IMR-90 (cell line): ENCODE data around the gene ITGB5. TPM values are rescaled to one million over a fixed set of nuclear protein-coding genes. Genes with fewer than 3 reads are reported as not detected.

Experiments
- ATAC-seq: fragments of 200-7000 bp; cut with Tn5 transposase; 2 replicates; pipeline ENCODE4 v1.9.1; 2020; ENCODE audit warnings: low read depth, mild to moderate bottlenecking, moderate library complexity
- BruUV-seq: library from RNA; stranded (reverse); fragments of 400-500 nt; replicated peaks from 2 replicates; lab custom pipeline; 2021; lab: Mats Ljungman, UMichigan
- CTCF ChIA-PET: fragments of 300-600 bp; formaldehyde crosslinking; extraction: SDS; loops from one replicate; lab custom pipeline; 2021; ENCODE audit warnings: antibody characterized with exemption; lab: Yijun Ruan, JAX
- POLR2A ChIA-PET: fragments of 300-600 bp; sonication (Branson Sonifier 250); formaldehyde crosslinking; loops from one replicate; lab custom pipeline; 2022; ENCODE audit warnings: antibody characterized with exemption; ENCODE audit not compliant: unreplicated experiment; lab: Charles Lee
- DNase-seq: peaks from one replicate; pipeline ENCODE4 v3.0.0; 2013
- H2AFZ ChIP-seq: replicated peaks from 2 replicates; pipeline ENCODE3; 2013; ENCODE audit warnings: low read length, mild to moderate bottlenecking; ENCODE audit not compliant: poor library complexity
- H2AK5ac ChIP-seq: 2 replicates; pipeline ENCODE4 v1.6.1; 2013; ENCODE audit warnings: low read depth, low read length, inconsistent platforms
- H2AK9ac ChIP-seq: replicated peaks from 2 replicates; pipeline ENCODE3; 2013; ENCODE audit warnings: mild to moderate bottlenecking, low read depth, low read length, moderate library complexity; ENCODE audit not compliant: poor library complexity
- H2BK120ac ChIP-seq: 2 replicates; pipeline ENCODE4 v1.6.1; 2013; ENCODE audit warnings: low read depth, low read length, inconsistent platforms
- H2BK15ac ChIP-seq: 3 replicates; pipeline ENCODE4 v1.6.1; 2013; ENCODE audit warnings: low read depth, low read length, inconsistent platforms
- H2BK20ac ChIP-seq: 2 replicates; pipeline ENCODE4 v1.6.1; 2013; ENCODE audit warnings: low read depth, mild to moderate bottlenecking, inconsistent platforms, low read length, moderate library complexity
- H2BK5ac ChIP-seq: 2 replicates; pipeline ENCODE4 v1.6.1; 2013; ENCODE audit warnings: mild to moderate bottlenecking, low read depth, low read length, inconsistent platforms; ENCODE audit not compliant: poor library complexity, severe bottlenecking
- H3K14ac ChIP-seq: replicated peaks from 2 replicates; pipeline ENCODE4 v1.6.1; 2013; ENCODE audit warnings: low read depth, low read length, inconsistent platforms
- H3K18ac ChIP-seq: 2 replicates; pipeline ENCODE4 v1.6.1; 2013; ENCODE audit warnings: low read depth, low read length, control low read depth
- H3K23ac ChIP-seq: 2 replicates; pipeline ENCODE4 v1.6.1; 2013; ENCODE audit warnings: low read depth, low read length, inconsistent platforms
- H3K27ac ChIP-seq: 2 replicates; pipeline ENCODE4 v1.5.1; 2013; ENCODE audit warnings: mild to moderate bottlenecking, control low read depth, low read length; ENCODE audit not compliant: insufficient read depth
- H3K27me3 ChIP-seq: 2 replicates; pipeline ENCODE4 v1.6.1; 2013; ENCODE audit warnings: low read length; ENCODE audit not compliant: control insufficient read depth, insufficient read depth
- H3K36me3 ChIP-seq: 2 replicates; pipeline ENCODE4 v1.6.1; 2013; ENCODE audit warnings: low read length, mixed read lengths; ENCODE audit not compliant: control insufficient read depth, insufficient read depth
- H3K4ac ChIP-seq: 2 replicates; pipeline ENCODE4 v1.6.1; 2013; ENCODE audit warnings: low read depth, low read length, inconsistent platforms
- H3K4me1 ChIP-seq: 2 replicates; pipeline ENCODE4 v1.6.1; 2013; ENCODE audit warnings: low read length, mixed read lengths; ENCODE audit not compliant: control insufficient read depth, insufficient read depth
- H3K4me2 ChIP-seq: 2 replicates; pipeline ENCODE4 v1.6.1; 2013; ENCODE audit warnings: low read depth, mild to moderate bottlenecking, control low read depth, low read length, moderate library complexity
- H3K4me3 ChIP-seq: 2 replicates; pipeline ENCODE4 v1.5.1; 2013; ENCODE audit warnings: low read depth, mild to moderate bottlenecking, control low read depth, low read length, moderate library complexity; ENCODE audit not compliant: insufficient read depth
- H3K56ac ChIP-seq: 2 replicates; pipeline ENCODE4 v1.6.1; 2013; ENCODE audit warnings: low read length, inconsistent platforms; ENCODE audit not compliant: insufficient read depth; ENCODE audit errors: extremely low read depth
- H3K79me1 ChIP-seq, 2 experiments: 2 replicates each; pipeline ENCODE4 v1.6.1; 2013; ENCODE audit warnings: low read length in 2 of 2, inconsistent platforms in 1 of 2, low read depth in 1 of 2
- H3K9ac ChIP-seq: 2 replicates; pipeline ENCODE4 v1.6.1; 2013; ENCODE audit warnings: low read depth, low read length, control low read depth
- H3K9me1 ChIP-seq: 2 replicates; pipeline ENCODE4 v1.6.1; 2013; ENCODE audit warnings: low read length, inconsistent platforms; ENCODE audit not compliant: insufficient read depth
- H3K9me3 ChIP-seq: 2 replicates; pipeline ENCODE4 v1.6.1; 2013; ENCODE audit warnings: low read length; ENCODE audit not compliant: control insufficient read depth, insufficient read depth
- H4K20me1 ChIP-seq: 2 replicates; pipeline ENCODE4 v1.6.1; 2013; ENCODE audit warnings: low read length, inconsistent platforms; ENCODE audit not compliant: insufficient read depth
- H4K5ac ChIP-seq: 2 replicates; pipeline ENCODE4 v1.6.1; 2013; ENCODE audit warnings: mild to moderate bottlenecking, low read depth, low read length, control low read depth
- H4K8ac ChIP-seq, 2 experiments: 2 replicates each; pipeline ENCODE4 v1.6.1; 2013; ENCODE audit warnings: low read depth in 2 of 2, low read length in 2 of 2, control low read depth in 1 of 2, inconsistent platforms in 1 of 2
- H4K91ac ChIP-seq: 2 replicates; pipeline ENCODE4 v1.6.1; 2013; ENCODE audit warnings: low read depth, low read length, inconsistent platforms; ENCODE audit not compliant: insufficient read depth
- BHLHE40 ChIP-seq: fragments of 150-350 bp; IDR thresholded peaks from 2 replicates; pipeline ENCODE4 v1.6.1; 2016; ENCODE audit warnings: mild to moderate bottlenecking, low read depth, low read length
- CEBPB ChIP-seq: IDR thresholded peaks from 2 replicates; pipeline ENCODE4 v1.6.1; 2012; ENCODE audit warnings: low read depth, low read length, improper control_type of control experiment
- CHD1 ChIP-seq: IDR thresholded peaks from 2 replicates; pipeline ENCODE4 v1.6.1; 2012; ENCODE audit warnings: low read depth, low read length, improper control_type of control experiment
- CTCF ChIP-seq: conservative IDR thresholded peaks from 2 replicates; pipeline ENCODE4 v1.5.1; 2012; ENCODE audit warnings: mild to moderate bottlenecking, low read depth, low read length, improper control_type of control experiment
- ELK1 ChIP-seq: fragments of 150-350 bp; IDR thresholded peaks from 2 replicates; pipeline ENCODE4 v1.6.1; 2016; ENCODE audit warnings: low read depth, mild to moderate bottlenecking, low read length, moderate library complexity, borderline replicate concordance
- FOS ChIP-seq: fragments of 150-350 bp; IDR thresholded peaks from 2 replicates; pipeline ENCODE4 v1.6.1; 2016; ENCODE audit warnings: low read depth, low read length
- MAFK ChIP-seq: IDR thresholded peaks from 2 replicates; pipeline ENCODE4 v1.6.1; 2012; ENCODE audit warnings: low read depth, low read length, improper control_type of control experiment
- MXI1 ChIP-seq: IDR thresholded peaks from 2 replicates; pipeline ENCODE4 v1.6.1; 2012; ENCODE audit warnings: low read depth, mild to moderate bottlenecking, low read length, moderate library complexity, borderline replicate concordance
- NFE2L2 ChIP-seq: fragments of 150-350 bp; IDR thresholded peaks from 2 replicates; pipeline ENCODE4 v1.6.1; 2016; ENCODE audit warnings: low read depth, mild to moderate bottlenecking, low read length
- POLR2A ChIP-seq: IDR thresholded peaks from 2 replicates; pipeline ENCODE4 v1.6.1; 2012; ENCODE audit warnings: mild to moderate bottlenecking, low read depth, low read length
- RAD21 ChIP-seq: IDR thresholded peaks from 2 replicates; pipeline ENCODE4 v1.6.1; 2012; ENCODE audit warnings: low read length, improper control_type of control experiment
- RCOR1 ChIP-seq: IDR thresholded peaks from 2 replicates; pipeline ENCODE4 v1.6.1; 2012; ENCODE audit warnings: mild to moderate bottlenecking, low read length, improper control_type of control experiment; ENCODE audit not compliant: insufficient replicate concordance
- RFX5 ChIP-seq: IDR thresholded peaks from 2 replicates; pipeline ENCODE4 v1.8.0; 2012; ENCODE audit warnings: low read depth, mild to moderate bottlenecking, low read length, moderate library complexity
- SMC3 ChIP-seq: fragments of 150-350 bp; IDR thresholded peaks from 2 replicates; pipeline ENCODE4 v1.6.1; 2016; ENCODE audit warnings: low read depth, mild to moderate bottlenecking, antibody characterized with exemption, low read length, moderate library complexity
- USF2 ChIP-seq: fragments of 150-350 bp; IDR thresholded peaks from 2 replicates; pipeline ENCODE4 v1.6.1; 2017; ENCODE audit warnings: mild to moderate bottlenecking, antibody characterized with exemption, low read length, low read depth
- WGBS, 2 experiments: methylation state at CpG; one replicate each; pipeline versions ENCODE4 v1.1.5 to v1.1.7; 2013; ENCODE audit warnings: missing lambda C conversion rate in 2 of 2; ENCODE audit not compliant: insufficient read length in 1 of 2; ENCODE audit errors: extremely low coverage in 2 of 2; 5-methylcytosine and 5-hydroxymethylcytosine counted together
- dilution Hi-C: fragments of 300-500 bp; cut with HindIII; formaldehyde crosslinking; loops from one replicate; pipeline ENCODE4 v1.14.3; 2018; ENCODE audit warnings: low sequenced_read_pairs; ENCODE audit not compliant: unreplicated experiment
- in situ Hi-C: fragments of 300-500 bp; cut with MboI; formaldehyde crosslinking; loops from 3 replicates; pipeline ENCODE4 v1.14.3; 2019; ENCODE audit warnings: low sequenced_read_pairs, inconsistent platforms, mixed read lengths
- intact Hi-C: fragments of 100-400 bp; cut with micrococcal nuclease; formaldehyde crosslinking; loops from 2 replicates; pipeline ENCODE4 v1.10.0; 2022
- polyA plus RNA-seq, 3 experiments: library from polyadenylated mRNA; depleted of rRNA; stranded (reverse); fragments of >200 nt; gene quantifications; 2 replicates each; pipeline ENCODE4 v1.2.3, GENCODE V29; 2012; ENCODE audit warnings: low replicate concordance in 1 of 3
- total RNA-seq: library from RNA; depleted of rRNA; stranded (reverse); fragments of >200 nt; gene quantifications from 2 replicates; pipeline ENCODE4 v1.2.3, GENCODE V29; 2012

The ITGB5 gene
- total and polyA plus RNA-seq, 2 of the 4 experiments (the other 2 are of a cell fraction), result 85.0 to 101 TPM

- H2AFZ ChIP-seq, result peak overlapping the region; percentile 56
Measured at GRCh38 chr3:124918524-124918923, 31.4 kb upstream of the ITGB5 start.

More at GRCh38 chr3:124918524-124918923, 31.4 kb upstream of the ITGB5 start:
- H2BK20ac ChIP-seq, result no peak overlapping the region
- no peak overlapping the region for H4K91ac ChIP-seq
- no peak overlapping the region for H3K18ac ChIP-seq
- H3K4ac ChIP-seq, result no peak overlapping the region
- no peaks in the 10 kb centered on the region for H3K79me1 ChIP-seq
- in situ Hi-C loops (no loop called here), intact Hi-C loops (no loop called here), dilution Hi-C loops (no loop called here)
- H4K8ac ChIP-seq, result no peak overlapping the region
- no peak overlapping the region for H3K27ac ChIP-seq
- DNase-seq (no peak), ATAC-seq (no peak)
- H2BK5ac ChIP-seq, result no peak overlapping the region
- POLR2A ChIA-PET, result no interaction called here
- no peaks in the 10 kb centered on the region for H4K20me1 ChIP-seq
- H3K27me3 ChIP-seq, result peaks cover 34% of the 10 kb centered on the region
- H3K9me3 ChIP-seq, result no peaks in the 10 kb centered on the region
- no peak overlapping the region for H3K23ac ChIP-seq
- H3K4me2 ChIP-seq, result no peak overlapping the region
- H3K4me1 ChIP-seq, result peaks cover 2% of the 10 kb centered on the region; the same call in 1 of the 2 replicates
- no peaks in the 10 kb centered on the region for H3K36me3 ChIP-seq
- H4K5ac ChIP-seq, result no peak overlapping the region
- no peak overlapping the region for H2AK5ac ChIP-seq
- H2BK15ac ChIP-seq, result no peak overlapping the region
- H3K56ac ChIP-seq, result no peak overlapping the region
- H3K4me3 ChIP-seq, result no peak overlapping the region
- CTCF ChIA-PET, result no interaction called here
- H3K14ac ChIP-seq, result no peak overlapping the region
- no peak overlapping the region for H2BK120ac ChIP-seq
- H3K9ac ChIP-seq, result no peak overlapping the region
- H3K9me1 ChIP-seq, result no peaks in the 10 kb centered on the region; the same call in 1 of the 2 replicates
- 100% methylated on average over 1 of the region's 2 CpGs; no CpG with 5 or more reads in 1 of the 2 experiments for WGBS, 2 experiments
- TF ChIP-seq USF2 (no peak), NFE2L2 (no peak), CHD1 (no peak), POLR2A (no peak), SMC3 (no peak), MAFK (no peak), FOS (no peak), BHLHE40 (no peak), ELK1 (no peak), RFX5 (no peak), MXI1 (no peak), RCOR1 (no peak), RAD21 (no peak), CTCF (no peak), CEBPB (no peak)
- no TSS peak for BruUV-seq
- H2AK9ac ChIP-seq, result no peak overlapping the region
